Stimulated activated CD4-positive, alpha-beta T cell treated with anti-CD3 and anti-CD28 coated beads, TNF-alpha, amount 100 ng/mL, for 4 hours (primary cell): Measurements from ENCODE around the gene TSPYL1.
"Not testable (repeated sequence)": the region's sequence is repeated elsewhere in the genome, so short reads cannot be mapped to it uniquely, and the experiment has no call there.

Experiments used
- DNase-seq, 3 experiments: peaks; one replicate each; pipeline ENCODE4 v3.0.0-alpha.2; 2020; ENCODE audit warnings: low read depth in 3 of 3

Gene TSPYL1

GRCh38 chr6:116279232-116280160 lies at the start of gene TSPYL1:
Gene TSPYL1 (minus strand): TSS chr6:116279930. CDS start chr6:116279830, 100 bp downstream.
- DNase-seq, result peak; percentile 70 to 91 (median 87)

GRCh38 chr6:116329156-116329555 lies 49.4 kb upstream of the TSPYL1 start:
- DNase-seq, result no peak

DNA sequence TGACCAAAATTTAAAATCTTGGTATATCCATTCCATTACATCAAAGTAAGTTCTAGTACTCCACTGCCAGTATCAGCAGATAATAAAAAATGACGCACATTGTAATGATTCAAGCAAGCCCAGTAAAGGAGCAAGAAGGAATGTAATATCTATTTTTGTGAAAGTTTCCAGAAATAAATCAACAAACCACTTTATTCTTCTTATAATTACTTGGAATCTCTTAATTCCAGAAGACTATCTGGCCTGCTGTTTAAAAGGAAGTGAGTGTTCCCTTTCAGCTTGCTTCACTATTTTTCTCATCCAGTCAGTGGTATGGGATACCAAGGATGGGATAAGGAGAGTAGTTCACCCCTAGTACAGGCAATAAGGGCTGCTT lies 48.8 kb upstream of the TSPYL1 start:
- no peak for DNase-seq

- no peak for DNase-seq
Measured at GRCh38 chr6:116327803-116328527, 48.2 kb upstream of the TSPYL1 start.

DNA sequence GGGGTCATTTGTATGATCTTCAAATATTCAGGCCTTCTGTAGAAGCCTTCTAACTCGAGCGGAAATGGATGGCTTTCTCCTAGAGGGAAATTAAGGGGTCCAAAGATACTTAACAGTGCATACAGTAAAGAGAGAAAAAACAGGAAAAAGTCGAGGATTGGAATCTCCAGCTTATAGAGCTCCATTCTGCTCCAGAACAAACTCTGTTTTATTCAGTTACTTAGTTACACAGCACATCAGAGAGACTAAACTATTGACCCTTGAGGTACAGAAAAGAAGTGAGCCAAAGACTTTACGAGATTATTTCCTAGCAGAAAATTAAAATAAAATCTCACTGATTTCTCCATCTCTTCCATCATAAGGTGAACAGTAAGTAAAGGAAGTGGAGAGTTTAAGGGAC lies 47.3 kb upstream of the TSPYL1 start:
- DNase-seq, result no peak

DNA sequence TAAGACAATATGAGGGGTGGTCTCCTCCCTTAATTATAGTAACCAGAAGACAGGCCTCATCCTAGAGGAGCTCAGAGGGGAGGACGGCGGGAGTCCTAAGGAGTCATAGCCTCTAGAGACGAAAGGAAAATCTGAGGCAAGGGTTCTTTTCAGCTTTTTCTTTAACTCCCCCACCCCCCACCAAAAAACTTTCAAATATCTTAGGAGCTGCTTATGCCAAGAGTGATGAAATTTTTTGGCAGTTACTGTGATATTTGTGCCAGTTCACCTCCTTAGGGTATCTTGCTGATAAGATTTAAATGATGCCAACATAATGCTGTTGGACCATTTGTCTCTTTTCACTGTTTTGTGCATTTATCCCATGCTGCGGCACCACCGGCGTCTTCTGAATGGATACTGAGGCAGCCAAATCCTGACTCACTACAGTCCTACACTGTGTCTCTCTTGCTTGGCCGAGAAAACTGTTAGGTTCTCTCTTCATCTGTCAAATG lies 46.5 kb upstream of the TSPYL1 start:
- no peak for DNase-seq

DNA sequence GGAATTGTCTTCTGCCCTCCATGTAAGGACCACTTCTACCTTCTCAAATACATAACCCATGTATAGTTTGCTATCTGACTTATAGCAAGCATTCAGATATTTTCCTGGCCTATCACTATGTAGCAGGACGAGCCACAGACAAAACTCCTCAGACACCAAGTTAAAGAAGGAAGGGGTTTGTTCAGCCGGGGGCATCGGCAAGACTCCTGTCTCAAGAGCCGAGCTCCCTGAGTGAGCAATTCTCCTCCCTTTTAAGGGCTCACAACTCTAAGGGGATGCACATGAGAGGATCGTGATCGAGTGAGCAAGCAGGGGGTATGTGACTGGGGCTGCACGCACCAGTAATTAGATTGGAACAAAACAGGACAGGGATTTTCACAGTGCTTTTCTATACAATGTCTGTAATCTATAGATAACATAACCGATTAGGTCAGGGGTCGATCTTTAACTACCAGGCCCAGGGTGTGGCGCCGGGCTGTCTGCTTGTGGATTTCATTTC lies 46.0 kb upstream of the TSPYL1 start:
- not testable (repeated sequence) for DNase-seq

DNA sequence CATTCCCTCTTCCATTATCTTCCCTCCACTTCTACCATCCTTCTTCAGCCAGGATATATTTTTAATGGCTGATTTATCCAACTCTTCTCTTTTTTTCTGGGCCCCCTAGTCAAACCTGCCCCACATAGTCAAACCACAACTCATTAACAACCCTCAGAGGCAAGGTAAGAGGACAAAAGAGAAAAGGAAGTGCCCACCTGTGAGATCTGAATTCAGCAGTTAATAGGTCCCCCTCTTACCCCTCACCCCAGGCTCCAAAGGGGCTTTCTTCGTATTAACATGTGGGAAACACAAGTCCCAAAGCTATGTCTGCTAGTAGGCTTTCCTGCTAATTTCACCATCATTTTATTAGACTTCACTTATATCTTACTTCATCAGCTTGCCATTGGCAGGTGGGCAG lies 44.1 kb upstream of the TSPYL1 start:
- DNase-seq, result no peak

GRCh38 chr6:116321933-116322332 lies 42.2 kb upstream of the TSPYL1 start:
- not testable (repeated sequence) for DNase-seq

GRCh38 chr6:116316772-116317467 lies 37.2 kb upstream of the TSPYL1 start:
- DNase-seq, result no peak

DNA sequence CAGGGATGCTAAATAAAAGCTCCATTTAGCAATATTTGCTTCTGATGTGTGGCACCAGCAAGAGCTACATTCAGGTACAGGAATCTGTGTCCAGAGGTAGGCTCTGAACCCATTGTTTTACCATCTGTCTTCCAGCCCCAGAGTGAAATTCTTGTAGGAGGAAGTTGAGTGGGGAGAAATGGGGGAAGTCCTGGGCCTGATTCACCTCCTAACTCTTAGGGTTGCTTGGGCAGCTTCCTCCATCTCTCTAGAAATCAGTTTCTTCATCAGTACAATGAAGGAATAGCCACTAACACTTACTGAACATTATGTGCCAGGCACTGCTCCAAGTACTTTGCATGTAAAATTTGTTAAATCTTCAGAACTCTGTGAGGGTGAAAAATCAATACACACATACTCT lies 35.1 kb upstream of the TSPYL1 start:
- DNase-seq, result no peak

DNA sequence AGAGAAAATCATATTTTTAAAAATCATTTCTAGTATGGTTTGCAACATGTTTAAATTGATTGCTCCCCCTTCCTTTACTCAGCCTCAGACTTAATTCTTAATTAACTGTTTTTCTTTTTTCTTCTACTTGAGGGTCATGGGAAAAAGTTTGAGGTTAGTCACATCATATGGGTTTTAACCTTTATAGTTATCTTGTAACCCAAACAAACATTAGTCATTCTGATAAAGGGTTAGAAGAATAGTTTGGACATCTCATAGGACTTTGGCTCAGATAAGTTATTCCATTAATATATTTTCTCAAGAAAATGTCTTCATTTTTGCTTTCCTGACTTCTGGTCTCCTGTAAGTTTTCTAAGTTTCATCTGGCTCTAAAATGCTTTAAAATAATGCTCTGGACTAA lies 34.5 kb upstream of the TSPYL1 start:
- no peak for DNase-seq

GRCh38 chr6:116313101-116313776 lies 33.5 kb upstream of the TSPYL1 start:
- DNase-seq, result no peak

DNA sequence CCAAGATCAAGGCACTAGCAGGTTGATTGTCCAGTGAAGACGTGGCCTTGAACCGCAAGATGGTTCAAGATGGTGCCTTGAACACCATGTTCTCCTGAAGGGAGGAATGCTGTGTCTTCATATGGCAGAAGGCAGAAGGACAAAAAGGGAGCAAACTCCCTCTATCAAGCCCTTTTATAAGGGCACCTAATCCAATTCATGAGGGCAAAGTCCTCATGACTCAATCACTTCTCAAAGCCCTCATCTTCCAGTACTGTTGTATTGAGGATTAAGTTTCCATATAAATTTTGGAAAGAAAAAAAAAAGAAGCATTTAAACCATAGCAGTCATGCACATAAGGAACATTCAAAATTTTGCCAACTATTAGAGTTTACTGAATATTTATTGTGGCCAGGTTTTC lies 29.9 kb upstream of the TSPYL1 start:
- no peak for DNase-seq

DNA sequence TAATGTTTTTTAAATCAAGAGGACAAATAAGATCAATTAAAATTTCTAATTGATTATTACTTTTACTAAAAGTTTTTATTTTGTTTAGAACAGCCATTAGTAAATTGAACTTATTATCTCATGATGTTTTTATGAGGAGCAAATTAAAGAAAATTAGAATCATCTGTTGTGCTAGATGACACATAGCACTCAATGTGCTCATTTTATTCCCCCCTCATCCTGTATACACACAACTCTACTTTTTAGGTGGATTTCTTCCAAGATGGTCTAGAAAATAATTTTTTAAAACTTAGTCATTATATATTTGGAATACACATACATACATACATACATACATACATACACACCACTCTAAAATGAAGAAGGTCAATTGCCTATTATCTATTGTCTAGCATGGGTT lies 29.3 kb upstream of the TSPYL1 start:
- no peak for DNase-seq

DNA sequence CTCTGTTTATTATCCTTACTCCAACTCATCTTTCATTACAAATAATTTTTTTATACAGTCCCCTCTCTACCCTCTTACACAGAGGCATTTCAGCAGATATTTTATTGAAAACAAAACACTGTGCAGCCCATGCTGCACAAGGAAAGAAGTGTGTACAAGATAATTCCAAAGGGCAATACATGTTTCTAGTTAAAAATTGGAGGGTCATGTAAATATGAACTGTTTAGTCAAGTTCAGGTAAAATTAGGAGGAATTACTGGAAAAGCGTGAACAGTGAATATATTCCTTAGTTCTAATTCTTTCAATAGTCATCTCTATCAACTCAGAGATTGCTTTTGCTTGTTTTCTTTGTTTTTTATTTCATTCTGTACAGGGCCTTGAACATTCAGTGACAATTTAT lies 27.9 kb upstream of the TSPYL1 start:
- no peak for DNase-seq

DNA sequence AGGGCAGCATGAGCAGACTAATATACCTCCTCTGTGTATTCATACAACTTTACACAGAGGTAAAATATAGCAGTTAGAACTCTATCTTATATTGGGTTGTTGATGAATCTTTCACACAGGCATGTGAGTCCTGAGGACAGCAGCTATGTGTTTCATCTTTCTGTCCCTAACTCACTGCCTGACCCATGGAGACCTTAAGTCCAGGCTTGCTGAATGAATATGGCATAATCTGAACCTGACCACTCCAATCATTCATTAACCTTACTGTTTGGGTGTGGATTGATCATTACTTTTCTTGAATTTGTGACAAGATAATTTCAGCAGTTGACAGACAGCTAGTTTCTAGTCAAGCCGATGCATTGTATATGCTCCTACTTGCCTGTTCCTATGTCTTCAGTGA lies 27.3 kb upstream of the TSPYL1 start:
- DNase-seq, result no peak

- DNase-seq, result no peak
Measured at GRCh38 chr6:116304538-116305097, 24.9 kb upstream of the TSPYL1 start.

GRCh38 chr6:116301104-116301503 lies 21.4 kb upstream of the TSPYL1 start:
- DNase-seq, result no peak

DNA sequence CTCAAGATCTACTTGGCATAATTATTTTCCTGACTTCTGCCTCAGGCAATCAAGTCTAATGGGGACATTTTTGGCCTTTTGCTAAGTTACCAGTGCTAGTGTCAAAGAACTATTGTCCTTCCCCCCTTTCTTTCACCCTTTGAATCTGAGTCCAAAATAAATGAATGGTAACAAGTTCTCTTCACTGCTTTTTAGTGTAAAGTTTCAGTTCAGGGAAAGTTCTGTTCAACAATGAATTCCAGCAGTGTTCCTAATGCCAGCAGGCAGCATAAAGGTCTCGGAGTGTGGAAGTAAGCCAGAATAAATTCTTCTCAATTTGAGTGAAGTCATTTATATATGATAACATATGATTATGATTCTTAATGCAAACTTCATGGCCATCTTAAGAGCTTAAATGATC lies 20.8 kb upstream of the TSPYL1 start:
- DNase-seq, result no peak

GRCh38 chr6:116298973-116299372 lies 19.2 kb upstream of the TSPYL1 start:
- DNase-seq, result no peak
